Stimulated activated CD4-positive, alpha-beta T cell treated with anti-CD3 and anti-CD28 coated beads, Interleukin-2, amount 100 ng/mL, for 4 hours (primary cell): ENCODE results near the gene MYOG.

ENCODE experiments used
- DNase-seq: peaks from one replicate; pipeline ENCODE4 v3.0.0-alpha.2; 2020; ENCODE audit warnings: low read depth

The MYOG gene

DNA sequence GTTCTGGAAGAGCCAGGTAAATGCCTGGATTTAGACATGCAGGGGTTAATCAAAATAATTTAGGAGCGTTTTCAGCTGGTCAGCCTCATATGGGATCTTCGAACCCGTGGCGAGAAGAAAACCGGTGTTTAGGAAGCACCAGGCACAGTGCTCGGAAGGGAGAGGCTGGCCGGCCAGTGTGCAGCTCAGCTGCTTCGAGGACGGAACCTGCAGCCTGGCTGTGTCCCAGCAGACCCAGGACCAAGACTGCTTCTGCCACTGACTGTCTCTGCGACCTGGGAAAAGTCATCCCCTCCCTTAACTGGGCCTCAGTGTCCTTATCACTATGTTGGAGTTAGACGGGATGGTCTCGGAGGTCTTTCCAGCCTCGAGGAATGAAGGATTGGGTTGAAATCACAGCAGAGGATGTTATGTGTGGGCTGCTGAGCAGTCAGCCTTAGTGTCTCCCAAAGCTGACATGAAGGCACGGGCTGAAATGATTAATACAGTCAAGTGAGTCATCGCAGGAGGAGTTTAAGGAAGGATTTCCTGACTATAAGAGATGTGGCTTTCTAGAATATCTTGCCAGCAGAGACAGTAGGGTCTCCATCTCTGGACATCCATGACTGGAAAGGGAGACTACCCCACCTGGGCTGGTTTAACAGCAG is 38.7 kb downstream of the MYOG start:
- no peak for DNase-seq

DNA sequence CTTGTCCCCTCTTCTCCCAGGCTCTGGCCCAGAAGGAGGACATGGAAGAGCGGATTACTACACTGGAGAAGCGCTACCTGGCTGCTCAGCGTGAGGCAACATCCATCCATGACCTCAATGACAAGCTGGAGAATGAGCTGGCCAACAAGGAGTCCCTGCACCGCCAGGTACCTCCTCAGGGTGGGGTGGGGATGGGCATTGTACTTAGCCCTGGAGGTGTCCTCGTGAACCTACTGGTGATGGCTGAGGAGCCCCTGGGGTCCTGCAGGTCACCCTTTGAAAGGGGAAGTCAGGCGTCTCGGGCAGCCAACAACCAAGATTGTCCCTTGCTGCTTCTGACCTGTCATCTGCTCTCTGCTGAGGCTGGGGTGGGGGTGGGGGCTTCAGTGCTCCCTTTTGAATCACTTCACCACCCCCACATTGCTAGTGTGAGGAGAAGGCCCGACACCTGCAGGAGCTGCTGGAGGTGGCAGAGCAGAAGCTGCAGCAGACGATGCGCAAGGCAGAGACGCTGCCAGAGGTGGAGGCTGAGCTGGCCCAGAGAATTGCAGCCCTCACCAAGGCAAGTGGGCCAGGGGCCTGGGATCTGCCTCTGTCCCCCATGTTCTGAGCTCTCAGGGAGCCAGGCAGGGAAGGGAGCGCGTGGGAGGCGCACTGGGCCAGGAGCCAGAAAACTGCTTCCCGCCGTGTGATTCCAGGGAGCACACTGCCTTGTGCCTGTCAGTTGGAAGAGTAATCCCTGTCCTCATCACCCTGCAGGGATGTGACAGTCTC is 39.8 kb downstream of the MYOG start:
- DNase-seq: no peak

DNA sequence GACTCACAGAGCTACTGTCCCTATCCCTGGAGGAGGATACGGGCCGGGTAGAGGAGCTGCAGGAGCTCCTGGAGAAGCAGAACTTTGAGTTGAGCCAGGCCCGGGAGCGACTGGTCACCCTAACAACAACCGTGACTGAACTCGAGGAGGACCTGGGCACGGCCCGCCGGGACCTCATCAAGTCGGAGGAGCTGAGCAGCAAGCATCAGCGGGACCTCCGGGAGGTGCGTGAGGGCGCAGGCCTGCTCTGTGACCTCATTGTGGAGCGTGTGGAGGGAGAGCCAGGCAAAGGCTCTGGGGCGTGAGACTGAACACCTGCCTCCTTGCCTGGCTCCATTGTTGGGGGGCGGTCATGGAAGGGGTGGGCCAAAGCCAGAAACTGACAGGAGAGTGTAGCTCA is 40.5 kb downstream of the MYOG start:
- no peak for DNase-seq

DNA sequence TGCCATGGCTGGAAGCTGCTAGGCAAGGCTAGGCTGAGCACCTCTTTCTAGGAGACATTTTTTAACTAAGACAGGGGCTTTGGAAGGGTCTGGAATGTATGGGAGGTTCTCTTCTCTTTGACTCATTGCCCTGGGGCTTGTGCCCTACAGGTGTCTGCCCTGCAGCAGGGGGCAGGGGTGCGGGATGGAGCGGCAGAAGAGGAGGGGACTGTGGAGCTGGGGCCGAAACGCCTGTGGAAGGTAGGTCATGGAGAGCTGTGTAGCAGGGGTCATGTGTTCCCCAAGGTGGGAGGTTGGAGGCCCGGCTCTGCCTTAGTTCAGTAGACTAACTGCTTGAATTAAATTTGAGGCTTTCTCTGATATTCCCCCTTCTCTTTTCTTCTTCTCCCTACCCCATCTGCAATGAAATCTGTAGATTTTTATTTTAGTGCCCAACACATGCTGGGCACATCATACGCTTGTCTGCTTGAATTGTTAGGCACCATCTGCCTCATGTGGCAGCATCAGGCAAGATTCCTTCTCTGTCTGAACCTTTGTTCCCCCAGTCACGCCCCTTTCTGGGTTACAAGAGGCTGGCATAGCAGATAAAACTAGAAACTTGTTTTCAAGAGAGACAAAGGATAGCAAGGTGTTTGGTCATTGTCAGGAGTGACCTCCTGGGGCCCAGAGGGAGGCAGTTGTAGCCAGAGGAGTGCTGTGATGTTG is 41.1 kb downstream of the MYOG start:
- DNase-seq: no peak

DNA sequence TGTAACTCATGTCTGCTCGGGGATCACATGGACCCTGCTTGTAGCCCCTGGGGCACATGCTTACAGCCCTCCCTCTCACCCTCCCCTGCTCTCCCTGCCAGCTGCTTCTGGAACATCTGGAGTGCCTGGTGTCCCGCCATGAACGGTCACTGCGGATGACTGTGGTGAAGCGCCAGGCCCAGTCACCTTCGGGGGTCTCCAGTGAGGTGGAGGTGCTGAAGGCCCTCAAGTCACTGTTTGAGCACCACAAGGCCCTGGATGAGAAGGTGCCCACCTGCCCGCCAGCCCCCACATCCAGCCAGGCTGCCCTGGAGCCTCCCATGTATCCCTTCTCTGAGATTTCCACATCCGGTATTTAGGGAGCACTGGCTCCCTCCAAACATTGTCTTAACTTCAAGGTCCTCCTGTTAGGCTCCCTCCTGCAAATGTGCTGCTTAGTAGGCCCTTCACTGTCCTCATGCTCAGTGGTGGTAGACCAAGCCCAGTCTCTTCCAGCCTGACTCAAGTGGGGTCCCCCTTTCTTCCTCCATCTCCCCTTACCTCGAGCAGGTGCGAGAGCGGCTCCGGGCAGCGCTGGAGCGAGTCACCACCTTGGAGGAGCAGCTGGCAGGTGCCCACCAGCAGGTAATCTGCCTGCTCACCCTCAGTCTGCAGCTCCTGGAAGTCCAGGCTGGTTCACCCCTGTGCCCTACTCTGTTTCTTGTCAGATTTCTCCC is 41.8 kb downstream of the MYOG start:
- DNase-seq: no peak

DNA sequence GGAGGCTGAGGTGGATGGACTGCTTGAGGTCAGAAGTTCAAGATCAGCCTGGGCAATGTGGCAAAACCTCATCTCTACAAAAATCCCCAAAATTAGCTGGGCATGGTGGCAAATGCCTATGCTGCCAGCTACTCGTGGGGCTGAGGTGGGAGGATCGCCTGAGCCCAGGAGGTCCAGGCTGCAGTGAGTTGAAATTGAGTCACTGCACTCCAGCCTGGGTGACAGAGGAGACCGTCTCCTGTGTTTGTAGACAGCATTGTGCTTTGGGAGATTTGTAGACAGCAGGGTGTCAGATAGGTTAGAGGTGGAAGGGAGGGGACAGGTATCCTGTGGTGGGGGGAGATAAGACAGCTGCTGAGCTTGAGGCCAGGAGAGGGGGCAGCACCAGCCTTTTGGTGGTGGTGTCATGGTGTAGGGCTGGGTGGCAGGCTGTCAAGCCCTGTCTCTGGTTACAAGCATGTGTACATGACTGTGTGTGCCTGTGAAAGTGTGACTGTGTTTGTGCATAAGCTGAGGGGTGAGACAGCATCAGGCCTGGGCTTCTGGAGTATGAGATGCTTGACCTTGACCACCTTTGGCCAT is 44.4 kb downstream of the MYOG start:
- no peak for DNase-seq

DNA sequence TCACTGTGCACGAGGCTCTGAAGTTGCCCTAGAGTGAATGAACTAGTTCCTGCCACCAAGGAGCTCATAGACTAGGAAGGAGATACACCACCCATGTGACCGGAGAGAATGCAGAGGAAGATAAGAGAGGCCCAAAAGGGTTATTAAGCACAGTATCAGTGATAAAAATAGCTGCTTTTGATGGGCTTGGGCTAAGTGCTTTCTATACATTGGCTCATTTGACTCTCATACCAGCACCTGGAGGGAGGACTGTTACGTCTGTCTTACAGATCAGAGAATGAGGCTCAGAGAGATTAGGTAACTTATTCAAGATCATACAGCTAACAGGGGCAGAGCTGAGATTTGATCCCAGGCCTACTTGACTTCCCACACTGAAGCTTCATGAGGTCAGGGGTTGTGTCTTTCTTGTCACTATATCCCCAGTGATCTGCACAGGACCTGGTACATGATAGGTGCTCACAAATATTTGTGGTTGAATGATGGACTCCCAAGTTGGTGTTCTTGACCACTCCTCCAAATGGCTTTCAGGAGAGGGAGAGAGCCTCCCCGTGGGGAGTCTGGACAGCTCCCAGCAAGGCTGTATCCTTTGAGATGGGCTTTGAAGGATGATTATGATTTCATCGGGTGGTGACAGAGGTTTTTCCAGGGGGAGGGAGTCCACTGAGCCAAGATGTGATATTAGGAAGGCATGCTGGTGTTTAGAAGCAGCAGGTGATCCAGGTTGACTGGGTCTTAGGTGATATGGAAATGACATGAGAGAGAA is 45.1 kb downstream of the MYOG start:
- no peak for DNase-seq

DNA sequence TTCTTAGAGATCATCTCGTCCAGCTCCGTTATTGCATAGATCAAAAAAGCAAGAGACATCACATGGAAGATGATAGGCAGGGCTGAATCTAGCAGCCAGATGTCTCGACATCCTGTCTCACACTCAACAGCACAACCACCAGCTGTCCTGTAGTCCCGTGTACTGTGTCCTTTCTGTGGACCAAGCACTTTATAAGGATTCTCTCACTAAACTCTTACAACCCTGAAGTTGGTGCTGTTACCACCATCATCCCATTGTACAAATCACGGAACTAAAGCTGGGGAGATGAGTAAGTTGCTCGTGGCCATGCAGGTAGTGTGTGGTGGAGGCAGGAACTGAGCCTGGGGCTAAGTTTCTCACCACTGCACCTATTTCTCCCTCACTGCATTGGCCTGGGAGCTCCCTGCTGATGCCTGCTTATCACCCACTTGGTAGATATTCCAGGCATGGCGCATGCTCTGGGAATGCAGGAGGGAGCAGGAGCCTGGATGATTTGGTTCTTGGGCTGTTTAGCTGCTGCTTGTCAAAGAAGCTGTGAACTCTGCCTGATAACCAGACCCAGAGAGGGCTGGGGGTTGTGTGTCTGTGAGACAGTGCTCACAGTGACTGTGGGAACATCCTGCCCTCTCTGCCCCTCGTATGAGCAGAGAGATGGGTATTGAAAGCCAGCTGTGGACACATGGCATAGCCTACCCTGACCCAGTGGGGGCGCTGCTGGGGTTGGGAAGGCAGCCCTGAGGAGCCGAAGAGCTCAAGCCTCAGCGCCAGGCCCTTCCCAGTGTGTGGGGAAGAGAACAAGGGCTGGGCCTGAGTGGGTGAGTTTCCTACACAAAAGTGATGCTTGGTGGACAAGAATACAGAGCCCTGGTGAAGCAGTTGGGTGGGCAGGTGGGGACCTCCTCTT is 46.0 kb downstream of the MYOG start:
- DNase-seq: no peak

DNA sequence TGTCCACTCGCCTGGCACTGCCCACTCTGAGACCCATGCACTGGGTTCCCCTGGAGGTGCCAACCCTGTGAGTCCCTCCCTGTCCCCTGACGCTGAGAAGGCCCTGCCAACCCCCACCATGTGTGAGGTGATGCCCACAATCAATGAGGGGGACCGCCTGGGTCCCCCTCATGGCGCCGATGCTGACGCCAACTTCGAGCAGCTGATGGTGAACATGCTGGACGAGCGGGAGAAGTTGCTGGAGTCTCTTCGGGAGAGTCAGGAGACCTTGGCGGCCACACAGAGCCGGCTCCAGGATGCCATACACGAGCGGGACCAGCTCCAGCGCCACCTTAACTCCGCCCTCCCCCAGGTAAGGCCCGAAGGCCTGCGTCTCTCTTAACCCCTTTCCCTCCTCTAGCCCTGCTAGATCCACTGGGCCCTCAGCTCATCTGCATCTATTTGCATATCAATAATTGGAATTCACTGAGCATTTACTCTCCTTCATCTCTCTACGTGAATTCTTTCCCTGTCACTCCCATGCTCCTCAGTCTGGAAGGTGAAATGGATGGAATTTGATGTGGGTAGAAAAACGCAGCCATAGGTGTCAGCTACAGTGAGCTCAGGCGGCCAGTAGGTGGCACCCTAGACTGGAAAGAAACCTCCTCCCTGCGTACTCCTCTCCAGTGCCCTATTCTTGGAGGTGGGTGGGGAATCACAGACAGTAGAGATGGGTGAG is 46.8 kb downstream of the MYOG start:
- peak; percentile 56 for DNase-seq

DNA sequence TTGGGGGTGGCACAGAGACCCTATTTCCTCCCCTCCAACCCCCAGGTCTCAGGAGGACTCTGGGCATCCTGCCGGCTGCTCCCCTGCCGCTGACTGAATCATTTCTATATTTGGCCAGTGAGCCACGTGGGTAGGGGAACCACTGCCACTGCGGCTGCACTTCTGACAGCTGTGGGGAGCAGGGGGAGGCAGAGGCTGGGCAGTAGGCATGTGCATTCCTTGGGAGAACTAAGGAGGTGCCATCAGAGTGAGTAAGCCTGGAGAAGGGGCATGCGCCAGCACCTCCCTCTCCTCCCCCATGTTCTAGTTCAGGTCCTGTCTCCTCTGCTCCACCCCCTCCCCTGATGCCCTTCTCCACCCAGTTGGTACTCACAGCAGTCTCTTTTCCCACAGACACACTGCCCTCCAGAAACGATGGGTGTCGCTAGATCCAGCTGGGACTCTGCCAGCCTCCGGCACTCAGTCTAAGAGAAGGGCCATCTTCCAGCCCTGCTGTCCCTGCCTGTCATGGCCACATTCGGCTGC is 47.5 kb downstream of the MYOG start:
- DNase-seq: no peak

DNA sequence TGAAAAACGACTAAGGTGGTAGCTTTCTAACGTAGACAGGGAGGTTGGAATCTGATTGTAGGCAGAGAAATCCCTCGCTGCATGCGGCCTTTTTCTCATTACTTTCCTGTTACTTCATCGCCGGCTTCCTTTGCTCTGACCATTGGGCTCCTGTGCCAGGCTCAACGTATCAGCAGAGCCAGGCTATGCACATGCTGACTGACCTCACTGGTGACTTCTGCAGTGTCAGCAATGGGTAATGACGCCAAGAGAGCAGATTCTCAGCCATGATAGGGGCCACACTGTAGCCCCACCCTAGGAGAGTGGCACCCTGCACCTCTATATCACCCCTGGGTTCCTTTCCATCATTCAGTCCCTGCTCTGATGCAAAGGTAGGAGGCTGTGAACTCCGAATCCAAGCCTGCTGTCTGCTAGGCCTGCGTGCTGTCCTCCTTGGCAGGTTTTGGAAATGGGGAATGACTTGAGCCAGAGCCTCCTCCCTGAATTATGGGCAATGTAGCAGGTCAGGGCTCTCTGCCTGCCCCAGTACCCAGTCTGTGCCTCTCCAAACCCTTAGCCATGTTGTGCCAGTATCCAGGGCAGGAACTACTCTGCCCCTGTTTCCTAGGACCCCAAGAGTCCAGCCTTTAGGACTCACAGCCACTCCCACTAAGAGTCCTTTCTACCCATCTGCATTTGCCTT is 48.2 kb downstream of the MYOG start:
- no peak for DNase-seq

DNA sequence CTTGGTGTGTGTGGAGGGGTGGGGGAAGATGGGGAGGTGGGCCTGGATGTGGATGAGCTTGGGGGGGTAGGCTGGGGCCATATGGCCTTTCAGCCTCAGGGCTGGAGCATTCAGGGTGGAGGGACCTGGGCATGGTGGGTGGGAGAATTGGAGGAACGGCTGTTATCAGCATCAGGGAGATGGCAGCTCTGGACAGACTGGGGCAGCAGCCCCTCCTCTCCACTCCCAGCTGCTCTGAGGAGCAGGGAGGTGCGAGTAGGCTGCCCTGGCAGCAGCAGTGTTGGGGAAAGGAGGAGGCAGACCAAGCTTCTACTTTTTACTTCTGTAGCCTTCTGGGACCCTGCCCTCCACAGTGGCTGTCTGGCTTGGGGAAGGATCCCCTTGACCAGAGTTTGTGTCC is 49.3 kb downstream of the MYOG start:
- no peak for DNase-seq

DNA sequence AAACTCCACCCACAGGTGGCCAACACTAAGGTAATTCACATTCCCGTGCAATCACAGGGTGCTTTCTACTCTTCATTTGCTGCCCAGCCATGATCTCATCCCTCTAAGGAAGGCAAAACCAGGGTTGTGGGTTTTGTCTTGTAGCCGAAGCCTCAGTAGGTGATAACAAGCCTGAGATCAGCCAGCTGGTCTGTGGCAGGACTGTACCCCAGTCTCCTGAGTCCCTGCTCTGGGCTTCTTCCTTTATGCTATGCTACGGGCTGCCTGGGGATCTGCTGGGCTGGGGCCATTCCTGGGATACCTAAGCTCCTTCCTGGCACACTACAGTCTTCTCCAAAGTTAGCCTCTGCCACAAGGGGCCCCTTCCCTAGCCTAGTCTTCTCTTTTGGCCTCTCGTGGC is 49.7 kb downstream of the MYOG start:
- DNase-seq: no peak

DNA sequence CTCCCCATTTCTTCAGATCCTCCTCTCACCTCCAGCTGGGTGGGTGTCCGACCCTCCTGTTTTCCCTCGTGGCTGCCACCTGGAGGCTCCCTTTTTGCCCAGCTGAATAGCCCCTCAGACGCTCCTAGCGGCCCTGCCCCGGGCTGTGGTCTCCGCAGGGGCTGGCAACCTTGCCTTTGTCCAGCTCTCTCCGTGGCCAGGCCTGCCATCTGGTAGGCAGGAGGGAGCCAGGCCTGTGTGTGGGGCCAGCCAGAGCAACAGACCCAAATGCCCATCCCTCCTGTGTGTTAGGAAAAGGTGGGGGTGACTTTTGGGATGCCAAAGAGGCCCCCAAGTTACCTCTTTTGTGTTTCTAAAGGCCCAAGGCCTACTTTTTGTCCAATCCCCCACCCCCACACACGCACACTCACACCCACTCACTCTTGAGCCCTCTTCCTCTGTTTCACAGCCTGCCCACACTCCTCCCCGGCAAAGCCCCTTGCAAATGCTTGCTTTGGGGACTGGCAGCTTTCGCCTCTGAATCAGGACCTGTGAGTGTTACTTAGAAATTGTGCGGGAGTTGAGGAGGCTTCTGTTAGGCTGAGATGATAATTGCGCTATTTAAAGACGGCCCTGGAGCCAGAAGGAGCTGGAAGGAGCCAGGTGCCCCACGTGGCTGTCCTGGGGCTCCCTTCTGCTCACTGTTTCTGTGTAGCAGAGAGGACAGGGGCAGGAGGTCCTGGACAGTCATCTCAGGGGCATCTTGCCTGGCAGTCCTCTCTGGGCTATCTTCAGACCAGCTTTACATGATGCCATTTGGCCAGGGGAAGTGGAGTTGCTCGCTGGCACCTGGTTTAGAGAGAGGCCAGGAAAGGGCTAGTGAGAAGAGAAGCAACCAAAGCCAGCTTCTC is 50.5 kb downstream of the MYOG start:
- DNase-seq: no peak

DNA sequence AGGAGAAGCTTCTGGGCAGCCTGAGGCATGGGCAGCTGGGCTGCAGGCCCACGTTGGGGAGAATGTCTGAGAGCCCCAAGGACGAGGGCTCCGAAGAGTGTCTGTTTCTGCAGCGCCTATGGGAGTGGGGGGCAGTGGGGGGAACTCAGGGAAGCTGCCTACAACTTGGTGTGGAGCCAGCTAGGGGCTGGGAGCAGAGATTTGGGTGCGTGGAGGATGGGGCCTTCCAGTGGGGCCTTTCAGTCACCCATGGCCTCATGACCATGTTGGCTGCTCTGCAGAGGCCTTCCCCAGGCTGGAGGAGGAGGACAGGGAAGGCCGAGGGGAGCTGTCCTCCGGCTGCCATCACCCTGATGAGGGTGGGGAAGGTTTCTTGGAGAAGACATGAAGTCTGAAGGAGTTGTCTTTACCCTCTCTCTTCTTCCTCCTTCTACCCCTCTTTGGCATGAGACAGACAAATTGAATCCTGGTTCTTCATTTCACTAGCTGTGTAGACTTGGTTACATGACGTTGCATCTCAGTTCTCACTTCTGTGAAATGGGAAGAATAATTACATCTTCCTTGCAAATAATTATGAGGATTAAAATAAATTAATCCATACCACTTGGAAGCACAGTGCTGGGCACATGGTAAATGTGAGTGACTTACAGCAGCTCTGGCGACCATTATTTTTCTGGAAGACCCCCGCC is 51.2 kb downstream of the MYOG start:
- DNase-seq: no peak

DNA sequence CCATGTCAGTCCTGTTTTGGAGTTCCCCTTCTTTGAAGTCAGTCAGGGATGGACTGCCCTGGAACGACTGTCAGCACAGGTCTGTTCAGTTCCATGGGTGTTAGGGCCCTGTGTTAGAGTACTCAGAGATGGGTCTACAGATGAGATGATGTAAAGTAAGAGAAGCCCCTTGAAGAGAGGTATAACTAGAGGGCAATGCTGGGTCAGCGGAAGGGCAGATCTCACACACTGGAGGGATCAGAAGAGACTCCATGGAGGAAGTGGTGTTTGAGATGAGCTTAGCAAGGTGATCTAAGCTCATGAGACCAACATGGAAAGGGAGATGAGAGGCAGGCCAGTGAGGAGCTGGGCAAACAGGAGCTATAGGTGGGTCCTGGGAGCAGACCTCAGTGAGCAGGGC is 51.9 kb downstream of the MYOG start:
- no peak for DNase-seq

DNA sequence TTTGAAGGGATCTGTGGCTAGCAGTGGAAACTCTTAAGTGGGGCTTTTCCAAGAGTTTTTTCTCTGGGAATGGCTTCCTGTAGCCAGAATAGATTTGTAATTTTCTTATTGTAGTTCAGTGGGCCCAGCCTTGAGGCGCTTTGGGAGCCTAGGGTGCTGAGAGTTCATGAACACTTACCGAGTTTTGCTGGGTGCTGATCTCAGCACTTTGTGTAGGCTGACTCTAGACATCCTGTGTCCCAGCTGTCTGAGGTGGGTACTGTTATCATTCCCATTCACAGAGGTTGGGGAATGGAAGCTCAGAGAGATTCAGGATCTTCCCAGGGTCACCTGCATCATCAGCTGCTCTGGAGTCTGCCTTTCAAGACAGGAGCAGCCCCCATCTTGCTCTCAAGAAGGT is 52.5 kb downstream of the MYOG start:
- no peak for DNase-seq
